H1 (cell line): ENCODE measurements around the gene GPC6. TPM values are rescaled to one million over a fixed set of nuclear protein-coding genes. Genes with fewer than 3 reads are reported as not detected.

Experiments used
- CTCF ChIA-PET: fragments of 300-600 bp; sonication (Branson Sonifier 250); formaldehyde crosslinking; loops from one replicate; lab custom pipeline; 2021; ENCODE audit not compliant: partially characterized antibody; lab: Charles Lee
- POLR2A ChIA-PET: fragments of 300-600 bp; sonication (Branson Sonifier 250); formaldehyde crosslinking; loops from one replicate; lab custom pipeline; 2021; ENCODE audit warnings: inconsistent platforms; ENCODE audit not compliant: partially characterized antibody; lab: Charles Lee
- DNase-seq, 2 experiments: peaks; one replicate each; pipeline versions ENCODE4 v3.0.0 to v3.0.0-alpha.2; 2010 to 2022; ENCODE audit warnings: low spot score in 2 of 2, low read depth in 1 of 2, mixed read lengths in 1 of 2
- FAIRE-seq: peaks from 2 replicates; lab custom pipeline; 2011; peaks lifted over from hg19 to GRCh38; lab: Jason Lieb, UNC
- H2AFZ ChIP-seq: 2 replicates; pipeline ENCODE4 v1.8.1; 2012; ENCODE audit warnings: low read length, inconsistent platforms
- H2AK5ac ChIP-seq: 2 replicates; pipeline ENCODE4 v1.6.1; 2013; ENCODE audit warnings: low read depth, low read length
- H2BK120ac ChIP-seq: replicated peaks from 2 replicates; pipeline ENCODE3; 2013; ENCODE audit warnings: low read depth, low read length, inconsistent platforms
- H2BK12ac ChIP-seq: 2 replicates; pipeline ENCODE4 v1.6.1; 2013; ENCODE audit warnings: low read depth, low read length
- H2BK15ac ChIP-seq: 2 replicates; pipeline ENCODE4 v1.6.1; 2013; ENCODE audit warnings: low read length
- H2BK20ac ChIP-seq: 2 replicates; pipeline ENCODE4 v1.6.1; 2013; ENCODE audit warnings: low read length
- H2BK5ac ChIP-seq: 2 replicates; pipeline ENCODE4 v1.6.1; 2013; ENCODE audit warnings: low read depth, low read length
- H3K14ac ChIP-seq: 2 replicates; pipeline ENCODE4 v1.6.1; 2013; ENCODE audit warnings: inconsistent platforms; ENCODE audit not compliant: insufficient read length
- H3K18ac ChIP-seq: 2 replicates; pipeline ENCODE4 v1.6.1; 2013; ENCODE audit warnings: low read length; ENCODE audit errors: extremely low read depth
- H3K23ac ChIP-seq: 2 replicates; pipeline ENCODE4 v1.6.1; 2013; ENCODE audit warnings: inconsistent platforms; ENCODE audit not compliant: insufficient read length
- H3K23me2 ChIP-seq: 2 replicates; pipeline ENCODE4 v1.6.1; 2013; ENCODE audit warnings: low read depth, low read length
- H3K27ac ChIP-seq: 2 replicates; pipeline ENCODE4 v1.6.1; 2011; ENCODE audit warnings: low read depth, low read length, inconsistent platforms
- H3K27me3 ChIP-seq, 4 experiments: replicated peaks in 1 of 4; 1 replicate in 1 of 4; 2 replicates in 3 of 4; pipeline versions ENCODE4 v1.6.1 to v1.8.1; 2011 to 2013; ENCODE audit warnings: low read length in 3 of 4, mild to moderate bottlenecking in 3 of 4, inconsistent platforms in 2 of 4, mixed read lengths in 2 of 4, moderate library complexity in 1 of 4; ENCODE audit not compliant: control insufficient read depth in 3 of 4, insufficient read depth in 3 of 4; ENCODE audit errors: extremely low read depth in 1 of 4
- H3K36me3 ChIP-seq, 4 experiments: 2 replicates each; pipeline versions ENCODE4 v1.6.1 to v1.8.1; 2011 to 2013; ENCODE audit warnings: mild to moderate bottlenecking in 4 of 4, low read length in 3 of 4, moderate library complexity in 2 of 4, control low read depth in 1 of 4, inconsistent platforms in 1 of 4; ENCODE audit not compliant: insufficient read depth in 4 of 4, control insufficient read depth in 2 of 4
- H3K4ac ChIP-seq: replicated peaks from 2 replicates; pipeline ENCODE3; 2013; ENCODE audit warnings: low read length, low read depth, mixed read lengths, inconsistent platforms; ENCODE audit not compliant: insufficient read length
- H3K4me1 ChIP-seq, 4 experiments: replicated peaks in 1 of 4; 1 replicate in 1 of 4; 2 replicates in 3 of 4; pipeline versions ENCODE4 v1.6.1 to v1.8.1; 2011 to 2013; ENCODE audit warnings: low read length in 3 of 4, inconsistent platforms in 2 of 4, mixed read lengths in 1 of 4; ENCODE audit not compliant: insufficient read depth in 4 of 4, control insufficient read depth in 3 of 4
- H3K4me2 ChIP-seq, 2 experiments: 2 replicates each; pipeline versions ENCODE4 v1.6.1 to v1.8.1; 2011 to 2013; ENCODE audit warnings: low read depth in 2 of 2, low read length in 2 of 2, control low read depth in 1 of 2, inconsistent platforms in 1 of 2, mild to moderate bottlenecking in 1 of 2; ENCODE audit not compliant: insufficient read depth in 1 of 2
- H3K4me3 ChIP-seq, 4 experiments: fragments of 200-600, 300-600 bp in 1 of 4; sonication (generic), shearing (Covaris generic), sonication (Bioruptor Twin) in 1 of 4; 2 replicates each; pipeline versions ENCODE4 v1.5.1 to v1.8.1; 2011 to 2016; ENCODE audit warnings: low read length in 4 of 4, low read depth in 3 of 4, control low read depth in 2 of 4, inconsistent platforms in 2 of 4, mild to moderate bottlenecking in 2 of 4, mixed read lengths in 1 of 4, moderate library complexity in 1 of 4; ENCODE audit not compliant: insufficient read depth in 2 of 4; ENCODE audit errors: extremely low read depth in 1 of 4
- H3K56ac ChIP-seq: replicated peaks from 2 replicates; pipeline ENCODE3; 2013; ENCODE audit warnings: low read depth, mild to moderate bottlenecking, mixed read lengths, low read length, inconsistent platforms; ENCODE audit not compliant: insufficient read length
- H3K79me1 ChIP-seq: 2 replicates; pipeline ENCODE4 v1.6.1; 2013; ENCODE audit warnings: low read depth, low read length, control low read depth
- H3K79me2 ChIP-seq, 2 experiments: 2 replicates each; pipeline versions ENCODE4 v1.6.1 to v1.8.1; 2012 to 2013; ENCODE audit warnings: low read length in 2 of 2, mild to moderate bottlenecking in 2 of 2, inconsistent platforms in 1 of 2; ENCODE audit not compliant: insufficient read depth in 2 of 2, control insufficient read depth in 1 of 2
- H3K9ac ChIP-seq, 4 experiments: replicated peaks in 1 of 4; 1 replicate in 1 of 4; 2 replicates in 3 of 4; pipeline versions ENCODE4 v1.6.1 to v1.8.1; 2011 to 2013; ENCODE audit warnings: low read depth in 3 of 4, low read length in 3 of 4, control low read depth in 2 of 4, mild to moderate bottlenecking in 2 of 4, moderate library complexity in 2 of 4, inconsistent platforms in 1 of 4; ENCODE audit errors: extremely low read depth in 1 of 4
- H3K9me3 ChIP-seq, 2 experiments: 2 replicates each; pipeline versions ENCODE4 v1.6.1 to v1.8.1; 2012 to 2013; ENCODE audit warnings: mild to moderate bottlenecking in 2 of 2, moderate library complexity in 2 of 2, control low read depth in 1 of 2, inconsistent platforms in 1 of 2, low read depth in 1 of 2, low read length in 1 of 2, mixed read lengths in 1 of 2; ENCODE audit not compliant: insufficient read depth in 2 of 2
- H4K20me1 ChIP-seq, 2 experiments: replicated peaks in 1 of 2; 2 replicates each; pipeline versions ENCODE3 to v1.8.1; 2011 to 2013; ENCODE audit warnings: inconsistent platforms in 2 of 2, low read length in 2 of 2, mild to moderate bottlenecking in 1 of 2; ENCODE audit not compliant: insufficient read depth in 2 of 2, control insufficient read depth in 1 of 2
- H4K5ac ChIP-seq: 2 replicates; pipeline ENCODE4 v1.6.1; 2013; ENCODE audit warnings: low read length, low read depth, mixed read lengths, inconsistent platforms; ENCODE audit not compliant: insufficient read length
- H4K8ac ChIP-seq: 2 replicates; pipeline ENCODE4 v1.8.0; 2013; ENCODE audit warnings: mild to moderate bottlenecking, moderate library complexity, low read length, inconsistent platforms; ENCODE audit not compliant: insufficient read depth; ENCODE audit errors: extremely low read depth
- H4K91ac ChIP-seq: replicated peaks from 2 replicates; pipeline ENCODE3; 2013; ENCODE audit warnings: low read length, mixed read lengths, inconsistent platforms; ENCODE audit not compliant: insufficient read length
- ATF3 ChIP-seq: IDR thresholded peaks from 2 replicates; pipeline ENCODE4 v1.6.1; 2011; ENCODE audit warnings: low read depth, mild to moderate bottlenecking, low read length; ENCODE audit not compliant: insufficient read depth
- CEBPB ChIP-seq: IDR thresholded peaks from 2 replicates; pipeline ENCODE4 v1.6.1; 2012; ENCODE audit warnings: low read depth, low read length
- CHD2 ChIP-seq: IDR thresholded peaks from 2 replicates; pipeline ENCODE4 v1.6.1; 2012; ENCODE audit warnings: low read length, improper control_type of control experiment
- EZH2 ChIP-seq: fragments of 200-600 bp; sonication (generic); IDR thresholded peaks from 2 replicates; pipeline ENCODE4 v1.7.1; 2012; ENCODE audit warnings: low read depth, mild to moderate bottlenecking, moderate library complexity, low read length, inconsistent platforms; ENCODE audit not compliant: severe bottlenecking
- GABPA ChIP-seq: IDR thresholded peaks from 2 replicates; pipeline ENCODE4 v1.6.1; 2011; ENCODE audit warnings: mild to moderate bottlenecking, low read length, moderate library complexity, borderline replicate concordance; ENCODE audit not compliant: insufficient read depth
- RFX5 ChIP-seq: IDR thresholded peaks from 2 replicates; pipeline ENCODE4 v1.6.1; 2011; ENCODE audit warnings: low read depth, low read length, improper control_type of control experiment, borderline replicate concordance
- WGBS, 2 experiments: shearing (Covaris generic) in 1 of 2; methylation state at CpG; one replicate each; pipeline versions ENCODE4 v1.1.6 to v1.1.7; 2013 to 2015; ENCODE audit warnings: low lambda C conversion rate in 2 of 2, mixed read lengths in 2 of 2, inconsistent platforms in 1 of 2, low coverage in 1 of 2, missing lambda C conversion rate in 1 of 2; ENCODE audit not compliant: insufficient replicate concordance in 2 of 2, insufficient coverage in 1 of 2, insufficient read length in 1 of 2; ENCODE audit errors: extremely low coverage in 1 of 2, missing lambda C conversion rate in 1 of 2; 5-methylcytosine and 5-hydroxymethylcytosine counted together
- polyA plus RNA-seq, 7 experiments: library from polyadenylated mRNA; depleted of rRNA in 3 of 7; stranded (reverse) in 5 of 7; unstranded in 2 of 7; fragments of >200 nt in 5 of 7; fragments of 200-250 nt in 2 of 7; gene quantifications; 1 replicate in 5 of 7; 2 replicates in 1 of 7; 4 replicates in 1 of 7; pipeline versions ENCODE4 v1.2.1 to v1.2.3, GENCODE V29; 2011 to 2013; ENCODE audit warnings: missing spikeins in 2 of 7, mixed read lengths in 2 of 7
- total RNA-seq: library from RNA; stranded (reverse); fragmentation: NEBNext Ultra II Directional; extraction: Animal tissue kit (Norgen Biotek cat#: 25700); gene quantifications from 2 replicates; pipeline ENCODE4 v1.2.1, GENCODE V29; 2021

GPC6 gene
- total and polyA plus RNA-seq, 2 of the 8 experiments (the other 6 are each of a cell fraction or from before 2014, with no cell fraction given), result 5.4 to 12.0 TPM

GRCh38 chr13:93730780-93731179 is 504.2 kb downstream of the GPC6 start:
- no peaks in the 10 kb centered on the region for H3K23me2 ChIP-seq
- no peaks in the 10 kb centered on the region for H3K79me1 ChIP-seq
- H3K4me1 ChIP-seq, result no peaks in the 10 kb centered on the region
- H3K9me3 ChIP-seq, result no peaks in the 10 kb centered on the region
- no peak overlapping the region for H3K27ac ChIP-seq
- no peaks in the 10 kb centered on the region for H3K27me3 ChIP-seq
- H2BK20ac ChIP-seq, result no peak overlapping the region
- no peak overlapping the region for H2BK15ac ChIP-seq
- no peak overlapping the region for H4K5ac ChIP-seq
- no peaks in the 10 kb centered on the region for H4K20me1 ChIP-seq
- H3K36me3 ChIP-seq, result no peaks in the 10 kb centered on the region
- H3K18ac ChIP-seq, result no peak overlapping the region
- whole genome bisulfite sequencing, 2 experiments, result 85% methylated on average over 3 of the region's 3 CpGs; no CpG with 5 or more reads in 1 of the 2 experiments
- H4K91ac ChIP-seq, result no peak overlapping the region
- no peak overlapping the region for H3K14ac ChIP-seq
- FAIRE-seq (no peak), DNase-seq (no peak)
- H3K4me2 ChIP-seq, result no peak overlapping the region
- H3K4ac ChIP-seq, result no peak overlapping the region
- ChIA-PET CTCF (no interaction called here), POLR2A (no interaction called here)
- no peak overlapping the region for H3K23ac ChIP-seq
- H2AFZ ChIP-seq, result no peak overlapping the region
- no peak overlapping the region for H3K9ac ChIP-seq
- H2BK120ac ChIP-seq, result no peak overlapping the region
- H3K79me2 ChIP-seq, result no peaks in the 10 kb centered on the region
- no peak overlapping the region for H2BK5ac ChIP-seq
- H3K56ac ChIP-seq, result no peak overlapping the region
- H3K4me3 ChIP-seq, result no peak overlapping the region
- H2AK5ac ChIP-seq, result no peak overlapping the region
- no peak overlapping the region for H2BK12ac ChIP-seq
- no peak overlapping the region for H4K8ac ChIP-seq
- TF ChIP-seq CEBPB, result no peak
- TF ChIP-seq ATF3, result no peak
- no peak for TF ChIP-seq EZH2
- no peak for TF ChIP-seq GABPA
- TF ChIP-seq CHD2, result no peak
- TF ChIP-seq RFX5, result no peak
